ENCODE results near the gene AMBP. TPM values are rescaled to one million over a fixed set of nuclear protein-coding genes. Genes with fewer than 3 reads are reported as not detected.

Gene AMBP
- total RNA-seq, 2 donors from 2014 or later: 0.68 to 2.9 TPM

GRCh38 chr9:114105236-114105635 is 27.1 kb upstream of the AMBP start:
- Histone ChIP-seq H3K27ac (ENCODE audit: low read depth, low read length) (no peak overlapping the region), H3K4me1 (ENCODE audit: control insufficient read depth, insufficient read depth, low read length) (no peaks in the 10 kb centered on the region), H3K9ac (ENCODE audit: extremely low read depth, low read length, poor library complexity, severe bottlenecking) (no peak overlapping the region), H3K36me3 (ENCODE audit: control insufficient read depth, insufficient read depth, low read length) (no peaks in the 10 kb centered on the region), H3K4me3 (ENCODE audit: low read length) (no peak overlapping the region), H3K27me3 (ENCODE audit: control insufficient read depth, insufficient read depth, low read length, poor library complexity, severe bottlenecking) (peaks cover 36% of the 10 kb centered on the region), H3K9me3 (ENCODE audit: control insufficient read depth, low read length) (peaks cover 6% of the 10 kb centered on the region)
- Mint-ChIP-seq H3K27me3 (ENCODE audit: insufficient read depth) (peaks cover 76% of the 10 kb centered on the region), H3K36me3 (ENCODE audit: low read depth) (no peaks in the 10 kb centered on the region), H3K4me3 (no peak overlapping the region), H3K9me3 (peaks cover 11% of the 10 kb centered on the region), H3K27ac (no peak overlapping the region), H3K4me1 (peaks cover 5% of the 10 kb centered on the region)
- DNase-seq: no peak
- no peak for TF ChIP-seq CTCF (conservative IDR thresholded peaks at IDR 0.05)
- 81 to 89% methylated on average over 5 of the region's 5 CpGs for WGBS, 2 experiments (ENCODE audit: insufficient coverage in 1 of 2, insufficient read length in 1 of 2)

GRCh38 chr9:114102484-114102883 is 24.4 kb upstream of the AMBP start:
- H3K9me3 Mint-ChIP-seq: peaks cover 11% of the 10 kb centered on the region
- H3K27me3 ChIP-seq (ENCODE audit: control insufficient read depth, insufficient read depth, low read length, poor library complexity, severe bottlenecking): peaks cover 53% of the 10 kb centered on the region
- H3K36me3 Mint-ChIP-seq (ENCODE audit: low read depth): no peaks in the 10 kb centered on the region
- peaks cover 81% of the 10 kb centered on the region for H3K27me3 Mint-ChIP-seq (ENCODE audit: insufficient read depth)
- no peaks in the 10 kb centered on the region for H3K4me1 ChIP-seq (ENCODE audit: control insufficient read depth, insufficient read depth, low read length)
- H3K27ac ChIP-seq (ENCODE audit: low read depth, low read length): no peak overlapping the region
- no peak for TF ChIP-seq CTCF (conservative IDR thresholded peaks at IDR 0.05)
- DNase-seq: no peak
- no peaks in the 10 kb centered on the region for H3K36me3 ChIP-seq (ENCODE audit: control insufficient read depth, insufficient read depth, low read length)
- peaks cover 6% of the 10 kb centered on the region for H3K9me3 ChIP-seq (ENCODE audit: control insufficient read depth, low read length)
- peaks cover 12% of the 10 kb centered on the region for H3K4me1 Mint-ChIP-seq
- H3K27ac Mint-ChIP-seq: no peak overlapping the region
- no peak overlapping the region for H3K4me3 Mint-ChIP-seq
- H3K9ac ChIP-seq (ENCODE audit: extremely low read depth, low read length, poor library complexity, severe bottlenecking): no peak overlapping the region
- no peak overlapping the region for H3K4me3 ChIP-seq (ENCODE audit: low read length)

- Histone ChIP-seq H3K36me3 (ENCODE audit: control insufficient read depth, insufficient read depth, low read length) (no peaks in the 10 kb centered on the region), H3K4me3 (ENCODE audit: low read length) (no peak overlapping the region), H3K9ac (ENCODE audit: extremely low read depth, low read length, poor library complexity, severe bottlenecking) (no peak overlapping the region), H3K27ac (ENCODE audit: low read depth, low read length) (no peak overlapping the region), H3K27me3 (ENCODE audit: control insufficient read depth, insufficient read depth, low read length, poor library complexity, severe bottlenecking) (peaks cover 63% of the 10 kb centered on the region), H3K4me1 (ENCODE audit: control insufficient read depth, insufficient read depth, low read length) (no peaks in the 10 kb centered on the region), H3K9me3 (ENCODE audit: control insufficient read depth, low read length) (peaks cover 6% of the 10 kb centered on the region)
- no peak for DNase-seq
- no peak overlapping the region for H3K4me3 Mint-ChIP-seq
- no peak overlapping the region for H3K27ac Mint-ChIP-seq
- H3K27me3 Mint-ChIP-seq (ENCODE audit: insufficient read depth): peaks cover 81% of the 10 kb centered on the region
- H3K9me3 Mint-ChIP-seq: peaks cover 11% of the 10 kb centered on the region
- 90 to 100% methylated on average over 1 of the region's 1 CpG for WGBS, 2 experiments (ENCODE audit: insufficient coverage in 1 of 2, insufficient read length in 1 of 2)
- peaks cover 12% of the 10 kb centered on the region for H3K4me1 Mint-ChIP-seq
- H3K36me3 Mint-ChIP-seq (ENCODE audit: low read depth): no peaks in the 10 kb centered on the region
- TF ChIP-seq CTCF (conservative IDR thresholded peaks at IDR 0.05): no peak
Observed at GRCh38 chr9:114100536-114100935, 22.4 kb upstream of the AMBP start.
